Right renal cortex interstitium (tissue), 3 donors: ENCODE measurements around the gene RARG. TPM values are rescaled to one million over a fixed set of nuclear protein-coding genes. Genes with fewer than 3 reads are reported as not detected.

Experiments
- DNase-seq, 3 donors: peaks; one replicate each; pipeline ENCODE4 v3.0.0-alpha.2; 2013; ENCODE audit warnings: low read depth in 3 of 3, low spot score in 2 of 3
- polyA plus RNA-seq, 3 donors: library from polyadenylated mRNA; unstranded; fragments of 120-200 nt; gene quantifications; one replicate each; pipeline ENCODE4 v1.2.1, GENCODE V29; 2013; ENCODE audit not compliant: insufficient read length in 3 of 3

The RARG gene
- polyA plus RNA-seq, 3 donors, result 28.1 to 33.5 (median 32.3) TPM

- no peak for DNase-seq
These were observed 7.7 kb downstream of the RARG start for GRCh38 chr12:53224061-53224896.

DNA sequence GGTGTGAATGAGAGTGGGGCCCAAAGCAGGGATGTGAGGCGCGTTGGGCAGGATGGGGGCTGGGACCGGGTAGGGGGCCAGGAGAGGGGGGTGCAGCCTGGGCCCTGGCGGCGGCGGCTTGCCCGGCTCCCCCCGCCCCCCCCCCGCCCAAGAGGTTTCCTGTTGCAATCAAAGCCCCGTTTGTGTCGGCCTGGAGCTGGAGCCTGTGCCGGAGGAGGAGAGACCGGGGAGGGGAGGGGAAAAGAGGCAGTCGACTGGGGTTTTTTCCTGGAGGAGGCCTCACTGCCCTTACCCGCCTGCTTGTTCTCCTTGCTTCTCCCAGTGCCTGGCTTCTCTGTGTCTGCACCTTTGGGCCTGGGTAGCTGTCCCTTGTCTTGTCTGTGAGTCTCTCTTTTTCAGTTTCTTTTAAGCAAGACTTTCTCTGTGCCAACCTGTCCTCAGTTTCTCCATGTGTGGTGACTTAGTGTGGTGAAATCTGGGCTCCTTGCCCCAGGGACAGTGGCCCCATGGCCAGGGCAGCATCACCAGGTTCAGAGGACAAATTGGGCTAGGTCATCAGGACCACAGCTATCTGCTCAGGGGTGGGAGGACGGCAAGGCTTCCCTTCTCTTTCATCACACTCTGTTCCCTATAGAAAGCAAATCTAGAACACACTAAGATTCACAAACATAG, 8.5 kb downstream of the RARG start:
- DNase-seq, result no peak

DNA sequence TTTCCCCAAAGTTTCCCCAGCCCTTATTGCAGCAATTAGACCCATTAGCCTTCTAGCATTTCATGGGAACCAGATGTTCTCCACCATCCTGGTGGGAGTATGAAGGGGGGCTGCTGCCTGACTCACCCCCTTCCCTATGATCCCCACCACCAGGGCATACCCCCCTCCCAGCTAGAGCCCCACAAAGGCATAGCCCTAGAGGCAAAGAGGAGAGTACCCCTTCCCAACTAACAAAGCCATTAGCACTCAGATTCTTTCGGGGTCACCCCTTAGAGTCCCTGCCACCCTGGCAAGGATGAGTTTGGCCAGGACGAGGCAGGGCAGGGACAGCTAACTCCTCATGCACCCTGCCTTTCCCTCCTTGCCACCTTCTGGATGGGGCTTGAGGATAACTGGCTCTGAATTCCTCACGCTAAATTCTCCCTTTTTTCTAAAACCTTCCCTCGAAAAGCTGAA, 9.2 kb downstream of the RARG start:
- DNase-seq, result no peak

- DNase-seq, result no peak
These were observed 9.8 kb downstream of the RARG start for GRCh38 chr12:53222170-53222721.

DNA sequence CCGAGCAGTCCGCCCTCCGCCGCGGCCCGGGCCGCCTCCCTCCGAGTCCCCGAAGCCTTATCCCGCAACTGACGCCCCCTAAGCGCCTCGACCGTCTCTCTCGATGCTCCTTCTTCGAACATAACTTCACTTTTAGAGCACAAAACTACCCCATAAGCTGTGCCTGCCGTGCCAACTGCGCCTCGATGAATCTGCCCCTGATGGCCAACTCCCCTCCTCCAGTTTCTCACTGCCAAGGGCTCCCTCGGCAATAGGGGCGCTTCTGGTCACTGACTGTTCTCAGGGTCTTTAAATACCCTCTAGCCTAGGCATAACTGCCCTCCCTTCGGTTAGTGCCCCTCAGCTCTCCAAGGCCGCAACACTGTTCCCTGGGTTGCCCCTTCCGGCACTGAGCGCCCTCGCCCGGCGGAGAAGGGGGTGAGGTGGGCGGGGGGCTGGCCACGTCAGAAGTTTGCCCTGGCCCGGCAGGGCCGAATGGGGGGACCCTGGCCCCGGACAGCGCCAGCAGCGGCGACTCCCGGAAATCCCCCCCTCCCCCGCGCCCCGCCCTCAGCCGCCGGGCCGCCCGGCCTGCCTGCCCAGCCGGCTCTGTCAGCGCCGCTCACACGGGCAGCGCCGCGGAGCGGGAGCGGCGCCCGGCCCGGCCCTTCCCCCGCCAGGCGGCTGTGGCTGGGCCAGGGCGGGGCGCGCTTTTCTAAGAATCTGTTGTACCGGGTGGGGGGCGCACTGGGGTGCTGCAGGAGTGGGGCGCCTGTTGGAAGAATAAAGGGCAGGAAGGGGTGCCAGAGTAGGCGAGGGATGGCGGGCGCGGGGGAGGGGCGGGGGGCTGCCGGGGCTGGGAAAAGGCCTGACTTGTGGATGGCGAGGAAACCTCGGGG, 10.6 kb downstream of the RARG start:
- DNase-seq, result no peak

GRCh38 chr12:53220694-53221202, 11.3 kb downstream of the RARG start:
- peak in 2 of 3 donors; percentile 78 to 86 for DNase-seq

DNA sequence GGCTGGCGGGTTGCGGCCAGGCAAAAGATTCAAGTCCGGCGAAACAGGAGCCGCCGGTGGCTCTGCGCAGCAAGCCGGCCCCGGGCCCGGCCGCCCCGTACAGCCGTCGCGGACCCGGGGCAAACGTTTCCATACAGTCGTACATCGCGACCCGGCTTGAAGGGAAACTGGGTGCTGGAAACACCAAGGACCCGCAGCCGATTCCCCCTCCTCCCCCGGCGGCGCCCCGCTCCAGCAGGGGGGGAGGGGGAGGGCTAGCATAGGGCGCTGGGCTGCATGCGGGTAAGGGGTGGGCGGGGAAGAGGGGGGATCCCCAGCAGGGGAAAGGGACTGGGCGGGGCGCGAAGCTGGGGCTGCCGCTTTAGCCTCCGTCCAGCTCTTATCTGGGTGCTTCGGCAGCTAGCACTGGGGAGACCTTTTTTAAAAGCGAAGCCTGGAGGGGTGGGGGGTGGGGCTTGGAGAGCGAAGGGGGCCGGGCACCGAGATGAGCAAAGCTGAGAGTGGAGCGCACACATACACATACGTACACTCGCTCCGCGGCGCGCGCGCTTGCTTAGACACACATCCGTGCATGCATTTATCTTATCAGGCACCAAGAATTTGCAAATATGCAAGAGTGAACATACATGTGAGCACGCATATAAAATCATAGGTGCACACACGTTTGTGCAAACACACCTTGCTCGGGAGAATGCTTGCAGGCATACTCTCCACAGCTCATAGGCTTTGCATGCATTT, 11.9 kb downstream of the RARG start:
- DNase-seq, result peak in 1 of 3 donors; percentile 75

DNA sequence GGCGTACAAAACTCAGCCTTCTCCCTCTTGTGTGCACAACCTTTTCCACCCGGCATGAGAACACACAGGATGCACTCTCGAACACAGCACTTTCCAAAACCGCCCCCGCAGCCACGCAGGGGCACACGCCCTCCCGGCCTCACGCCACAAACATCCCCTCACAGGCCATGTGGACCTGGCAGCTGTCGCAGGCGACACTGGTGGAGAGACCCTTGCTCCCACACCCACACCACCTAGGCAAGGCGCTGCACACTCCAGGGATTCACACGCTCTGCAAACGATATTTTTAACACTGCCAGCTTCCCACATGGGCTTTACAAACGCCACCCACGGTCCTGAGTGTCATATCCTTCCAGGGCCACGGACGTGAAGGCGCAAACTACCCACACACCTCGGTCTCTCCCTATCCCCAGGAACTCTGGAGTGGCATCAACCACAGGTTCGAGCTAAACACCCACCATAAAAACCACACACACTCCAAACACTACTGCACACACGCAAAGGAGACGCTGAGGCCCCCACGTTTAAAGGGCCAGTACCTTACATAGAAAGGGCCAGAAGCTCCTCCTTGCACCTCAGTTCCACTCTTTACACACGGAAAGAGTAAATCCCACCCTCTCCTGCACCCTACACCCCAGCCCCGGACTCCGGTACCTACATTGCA, 12.6 kb downstream of the RARG start:
- no peak for DNase-seq

- DNase-seq, result no peak
These were observed 13.3 kb downstream of the RARG start for GRCh38 chr12:53218551-53219291.

GRCh38 chr12:53217931-53218307, 14.1 kb downstream of the RARG start:
- DNase-seq, result no peak

- no peak for DNase-seq
These were observed 14.7 kb downstream of the RARG start for GRCh38 chr12:53217051-53217930.

DNA sequence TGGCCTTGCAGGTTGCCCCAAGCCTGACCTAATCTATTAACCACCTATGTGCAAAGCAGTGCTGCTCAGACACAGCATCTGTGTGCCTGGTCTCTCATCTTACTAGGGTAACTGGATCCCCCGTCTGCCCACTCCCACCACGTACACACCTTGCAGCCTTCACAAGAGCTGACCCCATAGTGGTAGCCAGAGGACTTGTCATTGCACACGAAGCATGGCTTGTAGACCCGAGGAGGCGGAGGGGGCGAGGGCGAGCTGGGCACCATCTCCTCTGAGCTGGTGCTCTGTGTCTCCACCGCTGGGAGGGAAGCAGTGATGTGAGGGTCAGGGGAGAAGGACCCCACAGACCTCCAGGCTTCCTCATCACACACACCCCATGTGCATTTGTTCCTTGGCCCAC, 16.5 kb downstream of the RARG start:
- no peak for DNase-seq

- DNase-seq, result no peak
These were observed 17.1 kb downstream of the RARG start for GRCh38 chr12:53214687-53215455.

- DNase-seq, result no peak
These were observed 17.8 kb downstream of the RARG start for GRCh38 chr12:53214221-53214620.

DNA sequence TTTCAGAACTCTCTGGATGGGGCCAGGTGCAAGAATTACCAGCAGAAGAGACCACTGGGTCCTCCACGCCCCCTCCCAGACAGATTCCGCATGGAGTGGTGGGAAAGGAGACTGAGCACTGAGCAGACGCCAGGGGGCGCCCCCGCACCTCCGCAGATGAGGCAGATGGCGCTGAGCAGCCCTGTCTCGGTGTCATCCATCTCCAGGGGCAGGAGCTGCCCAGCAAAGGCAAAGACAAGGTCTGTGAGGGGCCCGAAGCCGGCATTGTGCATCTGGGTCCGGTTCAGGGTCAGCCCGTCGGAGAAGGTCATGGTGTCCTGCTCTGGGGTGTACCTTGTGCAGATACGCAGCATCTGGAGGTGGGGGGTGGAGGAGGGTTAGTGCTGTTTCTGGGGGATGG, 18.7 kb downstream of the RARG start:
- DNase-seq, result no peak

GRCh38 chr12:53212931-53213330, 19.1 kb downstream of the RARG start:
- no peak for DNase-seq
